Measurements from ENCODE around the gene USP31. TPM values are rescaled to one million over a fixed set of nuclear protein-coding genes. Genes with fewer than 3 reads are reported as not detected.

USP31 gene
- total and polyA plus RNA-seq, 2 of the 13 experiments (the other 11 are each of a cell fraction or from before 2014, with no cell fraction given): 22.5 to 23.3 TPM

GRCh38 chr16:23148166-23148512 lies 1.1 kb downstream of the USP31 start (continued):
- no peak for TF ChIP-seq SOX6 (IDR thresholded peaks at IDR 0.05)
- 0 out of 2 replicates have a peak, but pooled peaks have one; percentile 5 for TF ChIP-seq SOX6 (CRISPR knock-in tag; IDR thresholded peaks at IDR 0.05)
- TF ChIP-seq ZNF264 (CRISPR knock-in tag; IDR thresholded peaks at IDR 0.05): 0 out of 2 replicates have a peak, but pooled peaks have one; percentile 18
- peak; percentile 54; the same call in 1 of the 2 replicates for TF ChIP-seq ZNF3 (CRISPR knock-in tag; IDR thresholded peaks at IDR 0.05)
- TF ChIP-seq SRY (CRISPR knock-in tag; IDR thresholded peaks at IDR 0.05): 0 out of 2 replicates have a peak, but pooled peaks have one; percentile 16
- peak; percentile 31; the same call in 1 of the 2 replicates for TF ChIP-seq NCOA1 (CRISPR knock-in tag; IDR thresholded peaks at IDR 0.05)
- peak; percentile 45; the same call in 1 of the 2 replicates for TF ChIP-seq ELF4 (CRISPR knock-in tag; IDR thresholded peaks at IDR 0.05; ENCODE audit: borderline replicate concordance)
- peak; percentile 84; the same call in 1 of the 2 replicates for TF ChIP-seq KDM1A (CRISPR knock-in tag; IDR thresholded peaks at IDR 0.05)

- ChIA-PET POLR2A (interaction anchor here (1.2 to 1.4 kb wide), 2 partner anchors 43 to 53 kb away, joined by 3 to 5 read pairs; no protein-coding TSS in a partner anchor), CTCF (ENCODE audit: low intra/inter-chr PET ratio, low total read pairs) (no interaction called here)
- Histone ChIP-seq H3K4me2 (ENCODE audit: low read depth, low read length) (peak overlapping the region; percentile 87), H3K4me3 (replicated peaks in 1 of 3; ENCODE audit: insufficient read depth in 1 of 3, low read depth in 2 of 3, low read length in 3 of 3) (peak overlapping the region; percentile 95 to 99 (median 95)), H2AFZ (ENCODE audit: low read length) (no peak overlapping the region), H3K4me1 (ENCODE audit: insufficient read depth, low read length) (peaks cover 76% of the 10 kb centered on the region), H3K9ac (ENCODE audit: insufficient read depth, low read depth, low read length) (peak overlapping the region; percentile 85), H4K20me1 (ENCODE audit: insufficient read depth, low read length) (peaks cover 9% of the 10 kb centered on the region; the same call in 1 of the 2 replicates), H3K36me3 (replicated peaks in 1 of 2; ENCODE audit: control insufficient read depth in 1 of 2, insufficient read depth in 2 of 2, low read length in 2 of 2) (no peaks in the 10 kb centered on the region; a peak in 1 of 5 replicates), H3K9me3 (ENCODE audit: low read length) (no peaks in the 10 kb centered on the region), H3K27ac (ENCODE audit: extremely low read length, insufficient read depth, low read length) (peak overlapping the region; percentile 74), H3K79me2 (ENCODE audit: insufficient read depth, low read length) (peaks cover 59% of the 10 kb centered on the region), H3K27me3 (ENCODE audit: control insufficient read depth in 1 of 2, insufficient read depth in 2 of 2, low read length in 2 of 2) (peaks cover 0 to 5% of the 10 kb centered on the region in 2 experiments; a peak in 1 of 5 replicates)
- TF ChIP-seq ZNF709 (CRISPR knock-in tag; IDR thresholded peaks at IDR 0.05) (peak; percentile 9; the same call in 1 of the 2 replicates), ZNF33A (CRISPR knock-in tag; IDR thresholded peaks at IDR 0.05; ENCODE audit: borderline replicate concordance) (no peak), YEATS4 (CRISPR knock-in tag; IDR thresholded peaks at IDR 0.05; ENCODE audit: borderline replicate concordance) (peak; percentile 31; the same call in 1 of the 2 replicates), SNAPC2 (CRISPR knock-in tag; IDR thresholded peaks at IDR 0.05) (0 out of 2 replicates have a peak, but pooled peaks have one; percentile 10), ZFY (CRISPR knock-in tag; IDR thresholded peaks at IDR 0.05) (0 out of 2 replicates have a peak, but pooled peaks have one; percentile 26), ZNF121 (CRISPR knock-in tag; IDR thresholded peaks at IDR 0.05) (peak; percentile 93), MTF2 (CRISPR knock-in tag; IDR thresholded peaks at IDR 0.05; ENCODE audit: borderline replicate concordance) (0 out of 2 replicates have a peak, but pooled peaks have one; percentile 43), ZBTB42 (CRISPR knock-in tag; IDR thresholded peaks at IDR 0.05) (no peak)
- TSS peak; percentile 64 for BruUV-seq (replicated peaks)
- FAIRE-seq: no peak
- ATAC-seq: no peak
- intact Hi-C loops (cut with micrococcal nuclease; ENCODE audit: unreplicated experiment): loop anchor here (2.0 kb wide), 1 partner anchor 43 kb away; no protein-coding TSS in a partner anchor
- no peak for DNase-seq (ENCODE audit: low spot score)
- in situ Hi-C loops (cut with HindIII; ENCODE audit: extremely low pct_ligation_motif_present, low pct_unique_long_range_greater_than_20kb): loop anchor here (10.0 kb wide), 1 partner anchor 63 kb away; no protein-coding TSS in a partner anchor
- WGBS (ENCODE audit: low lambda C conversion rate): 85% methylated on average over 4 of the region's 4 CpGs
These were observed 1.6 kb downstream of the USP31 start for GRCh38 chr16:23147666-23148065.

Measured in HepG2 (cell line).